GM23248 (cell line): ENCODE results near the gene ITGA8.

ENCODE experiments used
- EZH2 ChIP-seq: fragments of 200-600 bp; sonication (generic); IDR thresholded peaks from 2 replicates; pipeline ENCODE4 v1.6.1; 2018; ENCODE audit warnings: antibody characterized with exemption, mild to moderate bottlenecking; ENCODE audit not compliant: insufficient read depth, poor library complexity, severe bottlenecking
- EZH2phosphoT487 ChIP-seq: fragments of 200-600 bp; sonication (generic); IDR thresholded peaks from 2 replicates; pipeline ENCODE4 v1.6.1; 2018; ENCODE audit warnings: antibody characterized with exemption, moderate library complexity, mild to moderate bottlenecking, low read depth; ENCODE audit not compliant: insufficient read depth

GRCh38 chr10:15724683-15725082 lies 5.0 kb upstream of the ITGA8 start:
- TF ChIP-seq EZH2 (no peak), EZH2phosphoT487 (no peak)
